Activated CD4-positive, alpha-beta T cell treated with anti-CD3 and anti-CD28 coated beads for 24 hours (primary cell): Measurements from ENCODE around the gene STK10.
"Not testable (repeated sequence)": the region's sequence is repeated elsewhere in the genome, so short reads cannot be mapped to it uniquely, and the experiment has no call there.

Source experiments
- DNase-seq, 2 donors: peaks; one replicate each; pipeline ENCODE4 v3.0.0-alpha.2; 2020; ENCODE audit warnings: low read depth in 2 of 2

The STK10 gene

DNA sequence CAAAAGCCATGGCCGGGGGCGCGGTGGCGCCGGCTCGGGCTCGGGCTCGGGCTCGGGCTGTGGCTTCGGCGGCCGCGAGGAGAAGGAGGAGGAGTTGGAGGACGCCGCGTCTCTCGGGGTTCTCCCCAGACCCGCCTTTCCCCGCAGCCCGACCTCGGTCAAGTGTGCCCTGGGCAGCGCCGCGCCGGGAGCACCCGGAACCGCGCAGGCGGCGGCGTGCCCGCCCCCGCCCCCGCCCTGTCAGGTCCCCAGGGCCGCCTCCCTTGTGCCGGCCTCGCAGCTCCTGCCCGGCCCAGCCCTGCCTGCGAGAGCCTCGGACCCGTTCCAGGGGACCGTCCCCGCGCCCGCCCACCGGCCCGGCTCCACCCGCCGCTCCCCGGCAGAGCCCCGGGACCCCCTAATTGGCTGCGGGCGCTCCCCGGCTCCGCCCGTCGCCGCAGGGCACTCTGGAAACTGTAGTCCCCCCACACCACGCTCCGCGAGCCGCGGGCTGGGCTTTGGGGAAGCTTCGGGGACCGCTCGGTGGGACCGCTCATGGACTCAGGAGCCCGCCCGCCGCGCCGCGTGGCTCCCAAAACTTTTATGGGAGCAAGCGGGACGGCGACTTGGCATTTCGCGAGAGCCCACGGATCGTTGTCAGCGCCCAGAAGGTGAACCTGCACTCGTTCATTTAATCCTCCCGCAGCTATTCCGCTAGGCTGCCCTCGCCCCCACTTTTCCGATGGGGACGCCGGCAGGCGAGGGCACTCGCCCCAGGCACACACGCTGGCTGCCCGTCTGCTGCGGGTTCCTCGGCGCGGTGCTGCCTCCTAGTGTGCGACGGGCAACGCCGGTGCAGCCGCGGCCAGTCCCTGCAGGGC, at the start of gene STK10:
STK10 (minus strand) TSS at position 192 of the 860 bp plus-strand sequence; CDS start at position 10, 182 bp downstream.
- DNase-seq: peak; percentile 80 to 82

DNA sequence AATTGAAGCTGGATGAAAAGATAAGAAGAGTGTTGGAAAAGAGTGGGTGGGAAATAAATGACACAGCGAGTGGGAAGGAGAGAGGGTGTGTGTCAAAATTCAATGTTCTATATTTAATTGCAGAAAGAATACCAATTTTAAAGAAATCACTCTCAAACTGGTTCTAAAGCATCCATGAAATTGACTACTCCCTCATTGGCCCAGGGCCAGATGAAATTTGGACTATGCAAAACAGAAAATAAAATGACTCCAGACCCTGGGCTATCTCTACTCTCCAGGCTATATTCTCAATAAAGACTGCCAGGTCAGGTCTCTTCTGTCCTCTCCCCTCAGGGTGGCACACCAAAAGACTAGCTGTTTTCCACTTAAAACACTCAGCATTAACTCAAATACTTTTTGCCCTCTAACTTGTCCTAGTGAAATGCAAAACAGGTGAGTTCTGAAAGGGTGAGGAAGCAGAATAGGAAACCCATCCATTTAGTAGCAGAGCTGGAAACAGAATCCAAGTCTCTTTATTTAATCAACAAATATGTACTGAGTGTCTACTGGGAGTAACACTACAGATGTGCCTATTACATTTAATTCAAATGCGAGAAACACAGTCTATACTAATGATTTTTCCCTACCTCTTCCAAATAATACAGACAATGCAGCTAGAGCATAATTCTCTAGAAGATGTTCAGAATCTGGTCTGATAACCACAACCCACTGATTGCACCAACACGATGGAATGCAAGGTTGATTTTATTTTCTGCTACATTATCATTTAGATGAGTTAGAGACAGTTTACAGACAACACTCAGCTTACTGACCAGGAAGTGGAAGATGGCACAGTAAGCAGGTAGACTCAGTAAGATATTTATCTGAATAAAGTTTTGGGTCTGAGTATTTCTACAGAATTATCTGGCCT, 48.1 kb upstream of the STK10 start:
- no peak for DNase-seq

DNA sequence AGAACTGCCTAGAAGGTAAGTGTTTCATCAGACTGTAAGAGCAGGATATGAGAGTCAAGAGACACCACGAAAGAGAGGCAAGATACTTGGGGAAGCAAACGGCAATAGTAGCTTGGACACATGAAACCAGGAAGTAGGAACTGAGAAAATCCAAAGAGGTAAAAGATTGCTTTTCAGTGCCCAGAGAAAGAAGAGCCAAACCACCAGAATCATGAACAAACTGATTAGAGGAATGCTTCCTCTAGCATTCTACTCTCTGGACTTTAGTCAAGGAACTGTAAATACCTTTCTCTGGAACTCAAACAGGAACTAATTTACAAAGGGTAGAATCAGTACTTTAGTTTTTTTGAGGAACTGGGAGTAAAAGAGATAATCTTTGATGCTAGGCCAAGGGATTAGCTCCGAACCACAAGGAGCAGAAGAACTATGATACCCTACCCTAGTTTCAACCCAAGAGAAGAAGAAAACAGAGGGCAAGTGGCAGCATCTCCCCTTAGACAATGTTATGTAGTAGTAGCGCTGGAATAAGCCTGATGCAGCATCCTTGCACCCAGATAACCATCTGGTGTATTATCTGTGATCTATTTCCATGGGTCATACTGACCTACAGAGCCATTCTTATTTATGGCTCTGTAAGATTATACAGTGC, 47.2 kb upstream of the STK10 start:
- DNase-seq: no peak

DNA sequence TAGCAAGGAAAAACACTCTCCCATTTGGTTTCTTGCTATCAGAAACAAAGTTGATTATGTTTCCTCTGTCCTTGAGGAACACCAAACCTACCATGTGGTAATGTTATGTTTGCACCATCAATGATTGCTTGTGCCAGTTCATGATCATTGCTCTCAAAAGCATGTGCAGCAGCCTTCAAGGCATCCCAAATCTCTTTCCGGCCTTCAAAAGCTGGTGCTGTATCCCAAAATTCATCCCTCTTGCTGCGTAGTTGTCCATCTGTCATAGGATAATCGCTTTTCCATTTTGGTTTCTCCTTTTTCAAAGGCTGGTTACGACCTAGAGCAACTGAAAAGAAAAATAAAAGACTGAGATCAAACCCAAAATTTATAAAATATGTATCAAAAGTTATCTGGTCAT, 46.0 kb upstream of the STK10 start:
- no peak for DNase-seq

DNA sequence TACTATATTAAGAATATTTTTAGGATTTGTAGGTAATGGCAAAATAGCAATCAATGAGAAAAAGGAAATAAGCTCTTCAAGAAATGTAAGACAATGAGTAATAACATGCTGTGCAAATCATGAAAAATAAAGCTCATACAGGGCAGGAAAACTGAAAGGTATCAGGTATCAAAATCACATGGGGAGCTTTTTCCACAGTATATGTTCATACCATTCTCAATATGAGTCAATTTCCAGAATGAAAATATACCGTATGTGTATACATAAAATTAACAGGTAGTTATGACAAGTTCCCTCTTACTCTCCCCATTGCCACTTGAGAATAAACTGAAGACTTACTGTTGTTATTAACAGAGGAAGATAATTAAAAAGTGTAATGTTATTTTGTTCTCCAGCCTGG, 41.9 kb upstream of the STK10 start:
- DNase-seq: no peak

DNA sequence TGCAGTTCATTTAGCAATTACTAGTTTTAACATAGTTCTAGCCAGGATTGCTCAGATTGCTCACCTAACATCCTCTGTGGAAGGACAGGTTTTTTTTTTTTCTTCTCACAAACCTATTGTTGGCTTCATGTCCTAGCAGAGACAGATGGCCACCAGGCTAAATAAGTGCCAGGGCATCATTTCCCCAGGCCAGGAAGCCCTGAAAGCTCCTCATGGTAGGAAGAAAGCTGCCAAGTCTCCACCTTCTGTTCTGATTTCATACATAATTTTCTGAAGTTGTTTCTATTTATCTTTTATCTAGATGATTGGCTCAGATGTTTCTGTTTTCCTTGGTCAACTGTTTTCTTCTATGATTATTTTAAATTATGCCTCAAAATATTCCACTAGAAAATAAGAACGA, 37.0 kb upstream of the STK10 start:
- no peak for DNase-seq

DNA sequence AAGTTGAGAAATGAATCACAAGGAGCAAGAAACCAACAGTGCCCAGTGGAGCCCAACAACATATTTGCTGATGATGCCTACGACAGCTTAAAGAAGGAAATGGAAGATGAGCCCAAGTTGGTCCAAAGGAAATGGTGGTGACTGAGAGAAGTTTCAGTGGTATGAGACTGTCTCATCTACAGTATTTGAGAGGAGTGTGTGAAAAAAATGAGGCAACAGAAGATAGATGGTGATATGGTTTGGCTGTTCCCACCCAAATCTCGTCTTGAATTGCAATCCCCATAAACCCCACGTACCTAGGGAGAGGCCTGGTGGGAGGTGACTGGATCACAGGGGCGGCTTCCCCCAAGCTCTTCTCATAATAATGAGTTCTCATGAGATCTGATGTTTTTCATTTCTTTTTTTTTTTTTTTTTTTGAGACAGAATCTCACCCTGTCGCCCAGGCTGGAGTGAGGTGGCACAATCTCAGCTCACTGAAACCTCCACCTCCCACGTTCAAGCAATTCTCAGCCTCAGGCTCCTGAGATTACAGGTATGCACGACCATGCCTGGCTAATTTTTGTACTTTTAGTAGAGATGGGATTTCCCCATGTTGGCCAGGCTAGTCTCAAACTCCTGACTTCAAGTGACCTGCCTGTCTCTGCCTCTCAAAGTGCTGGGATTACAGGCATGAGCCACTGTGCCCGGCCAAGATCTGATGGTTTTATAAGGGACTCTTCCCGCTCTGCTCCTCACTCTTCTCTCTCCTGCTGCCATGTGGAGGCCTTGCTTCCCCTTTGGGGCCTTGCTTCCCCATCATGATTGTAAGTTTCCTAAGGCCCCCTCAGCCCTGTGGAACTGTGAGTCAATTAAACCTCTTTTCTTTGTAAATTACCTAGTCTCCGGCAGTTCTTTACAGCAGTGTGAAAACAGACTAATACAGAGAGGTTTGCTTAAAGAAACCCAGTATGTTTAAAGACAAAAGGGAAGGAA, 36.2 kb upstream of the STK10 start:
- DNase-seq: peak; percentile 19 to 47

DNA sequence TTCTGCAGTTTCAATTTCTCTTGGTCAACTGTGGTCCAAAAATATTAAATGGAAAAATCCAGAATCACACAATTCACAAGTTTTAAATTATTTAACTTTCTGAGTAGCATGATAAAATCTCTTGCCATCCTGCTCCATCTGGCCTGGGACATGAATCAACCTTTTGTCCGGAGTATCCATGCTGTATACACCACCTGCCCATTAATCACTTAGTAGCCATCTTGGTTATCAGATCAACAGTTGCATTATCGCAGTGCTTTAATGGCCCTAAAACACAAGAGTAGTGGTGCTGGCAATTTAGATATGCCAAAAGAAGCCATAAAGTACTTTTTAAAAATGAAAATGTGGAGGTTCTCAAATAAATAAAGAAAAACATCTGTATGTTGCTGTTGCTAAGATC, 31.3 kb upstream of the STK10 start:
- no peak for DNase-seq

DNA sequence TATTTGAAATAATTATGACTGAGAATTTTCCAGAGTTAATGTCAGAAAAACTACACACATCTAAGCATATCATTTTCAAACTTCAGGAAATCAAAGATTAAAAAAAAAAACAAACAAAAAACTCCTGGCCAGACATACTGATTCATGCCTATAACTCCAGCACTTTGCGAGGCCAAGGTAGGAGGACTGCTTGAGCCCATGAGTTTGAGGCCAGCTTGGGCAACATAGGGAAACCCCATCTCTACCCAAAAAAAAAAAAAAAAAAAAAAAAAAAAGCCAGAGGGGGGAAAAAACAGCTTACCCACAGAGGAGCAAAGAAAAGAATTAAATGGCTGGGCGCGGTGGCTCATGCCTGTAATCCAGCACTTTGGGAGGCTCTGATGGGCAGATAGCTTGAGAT, 28.3 kb upstream of the STK10 start:
- no peak for DNase-seq

DNA sequence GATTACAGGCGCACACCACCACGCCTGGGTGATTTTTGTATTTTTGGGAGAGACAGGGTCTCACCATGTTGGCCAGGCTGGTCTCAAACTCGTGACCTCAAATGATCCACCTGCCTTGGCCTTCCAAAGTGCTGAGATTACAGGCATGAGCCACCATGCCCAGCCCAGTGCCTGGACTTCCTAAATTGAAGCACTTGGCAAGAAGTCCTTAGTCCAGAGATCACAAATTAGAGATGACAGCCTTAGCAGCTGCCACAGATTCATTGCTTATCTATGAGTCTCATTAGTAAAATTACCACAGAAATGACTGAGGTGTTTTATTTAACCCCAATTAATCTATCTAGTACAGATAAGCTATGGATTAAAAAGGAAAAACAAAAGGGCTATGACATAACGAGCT, 25.1 kb upstream of the STK10 start:
- DNase-seq: no peak

DNA sequence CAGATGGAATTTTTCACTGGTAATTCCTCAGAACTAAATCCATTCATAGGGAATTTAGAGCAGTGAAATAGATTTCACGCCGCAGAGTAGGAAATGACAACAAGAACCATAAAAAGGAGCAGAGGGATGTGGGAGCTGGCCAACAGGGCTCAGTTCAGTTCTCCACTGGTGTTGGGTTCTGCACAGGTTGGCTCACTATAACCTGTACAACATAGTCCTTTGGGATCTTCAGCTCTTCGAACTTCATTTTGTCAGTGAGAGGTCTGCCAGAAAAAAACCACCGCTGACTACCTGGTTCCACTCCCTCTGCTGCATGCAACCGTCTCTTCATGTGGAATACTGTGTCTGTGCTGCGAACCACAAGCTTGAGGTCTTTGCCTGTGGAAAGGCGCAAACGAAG, 23.7 kb upstream of the STK10 start:
- no peak for DNase-seq

DNA sequence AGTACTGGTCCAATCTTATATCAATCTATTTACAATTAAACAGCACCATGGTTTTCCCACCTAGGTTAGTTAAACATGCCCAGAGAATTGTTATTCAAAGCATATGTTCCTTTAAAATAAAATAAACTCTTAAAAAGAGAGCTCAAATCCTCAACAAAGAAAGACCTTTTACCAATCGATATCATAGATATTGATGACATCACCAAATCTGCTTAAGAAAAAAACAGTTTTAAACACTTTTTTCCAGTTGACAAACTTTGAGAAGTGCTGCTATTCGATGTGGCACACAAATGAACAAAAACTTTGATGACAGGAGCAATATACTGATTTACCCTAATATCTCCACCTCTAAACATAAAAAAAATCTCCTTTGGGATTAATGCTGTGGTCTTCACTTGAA, 21.7 kb upstream of the STK10 start:
- DNase-seq: no peak

DNA sequence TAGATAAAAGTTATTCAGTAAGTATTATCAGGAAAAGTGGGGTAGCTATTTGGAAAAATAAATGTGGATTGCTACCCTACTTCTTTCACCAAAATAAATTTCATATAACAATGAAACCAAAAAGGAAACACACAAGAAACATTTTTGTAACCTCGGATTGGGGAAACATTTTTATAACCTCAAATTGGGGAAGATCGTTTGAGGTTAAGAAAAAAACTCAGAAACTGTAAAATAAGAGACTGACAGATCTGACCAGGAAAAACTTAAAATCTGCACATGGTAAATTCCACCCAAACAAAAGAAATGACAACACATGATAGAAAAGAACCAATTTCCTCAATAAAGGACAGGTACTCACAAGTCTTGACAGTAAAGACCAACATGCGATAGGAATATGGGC, 19.5 kb upstream of the STK10 start:
- no peak for DNase-seq

DNA sequence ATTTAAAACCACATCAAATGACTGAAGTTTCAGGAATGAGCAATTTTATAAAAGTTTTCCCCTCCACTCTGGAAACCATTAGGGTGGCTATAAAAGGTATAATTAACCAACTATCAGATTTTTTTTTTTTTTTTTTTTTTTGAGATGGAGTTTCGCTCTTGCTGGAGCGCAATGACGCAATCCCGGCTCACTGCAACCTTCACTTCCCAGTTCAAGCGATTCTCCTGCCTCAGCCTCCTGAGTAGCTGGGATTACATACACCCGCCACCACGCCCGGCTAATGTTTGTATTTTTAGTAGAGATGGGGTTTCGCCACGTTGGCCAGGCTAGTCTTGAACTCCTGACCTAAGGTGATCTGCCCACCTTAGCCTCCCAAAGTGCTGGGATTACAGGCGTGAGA, 18.0 kb upstream of the STK10 start:
- DNase-seq: not testable (repeated sequence)

DNA sequence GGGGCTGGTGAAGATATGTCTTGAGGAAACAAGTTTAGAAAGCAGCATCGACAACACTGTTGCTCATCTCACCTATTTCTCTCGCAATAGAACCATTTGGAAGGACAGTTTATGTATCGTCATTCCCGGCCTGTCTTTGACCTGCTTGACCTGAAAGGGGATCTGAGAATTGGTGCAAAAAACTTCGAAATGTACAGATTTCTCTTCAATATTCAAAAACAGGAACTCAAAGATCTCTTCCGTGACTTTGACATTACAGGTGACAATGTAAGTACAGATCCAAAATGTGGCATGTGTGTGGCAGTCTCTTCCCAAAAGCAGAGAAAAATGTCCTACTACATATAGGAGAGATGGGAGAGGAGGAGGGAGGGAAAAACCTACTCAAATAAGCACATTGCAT, 12.5 kb upstream of the STK10 start:
- DNase-seq: no peak

DNA sequence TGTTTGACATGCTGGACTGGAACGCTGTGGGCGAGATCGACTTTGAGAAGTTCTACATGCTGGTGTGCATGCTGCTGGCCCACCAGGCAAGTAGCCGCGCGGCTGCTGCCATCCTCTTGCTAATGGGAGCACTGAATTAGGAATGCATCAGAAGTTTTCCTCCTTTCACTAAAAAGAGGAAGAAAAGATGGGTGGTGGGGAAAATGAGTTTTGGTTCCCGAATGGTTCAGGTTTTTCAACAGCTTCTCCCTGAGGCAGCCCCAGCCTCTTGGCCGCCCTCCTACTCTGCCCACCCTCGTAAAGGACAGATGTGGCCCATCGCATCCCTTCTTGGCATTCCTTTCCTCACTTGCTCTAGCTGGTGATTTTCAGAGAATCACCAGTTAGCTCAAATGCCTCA, 11.4 kb upstream of the STK10 start:
- no peak for DNase-seq

DNA sequence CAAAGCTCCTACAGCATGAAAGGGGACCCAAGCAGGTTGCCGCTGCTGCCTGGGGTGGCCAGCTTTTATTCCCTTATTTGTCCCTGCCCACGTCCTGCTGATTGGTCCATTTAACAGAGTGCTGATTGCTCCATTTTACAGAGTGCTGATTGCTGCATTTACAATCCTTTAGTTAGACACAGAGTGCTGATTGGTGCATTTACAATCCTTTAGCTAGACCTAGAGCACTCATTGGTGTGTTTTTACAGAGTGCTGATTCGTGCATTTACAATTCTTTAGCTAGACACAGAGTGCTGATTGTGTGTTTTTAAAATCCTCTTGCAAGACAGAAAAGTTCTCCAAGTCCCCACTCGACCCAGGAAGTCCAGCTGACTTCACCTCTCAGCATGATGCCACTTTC, 9.8 kb upstream of the STK10 start:
- DNase-seq: not testable (repeated sequence)

DNA sequence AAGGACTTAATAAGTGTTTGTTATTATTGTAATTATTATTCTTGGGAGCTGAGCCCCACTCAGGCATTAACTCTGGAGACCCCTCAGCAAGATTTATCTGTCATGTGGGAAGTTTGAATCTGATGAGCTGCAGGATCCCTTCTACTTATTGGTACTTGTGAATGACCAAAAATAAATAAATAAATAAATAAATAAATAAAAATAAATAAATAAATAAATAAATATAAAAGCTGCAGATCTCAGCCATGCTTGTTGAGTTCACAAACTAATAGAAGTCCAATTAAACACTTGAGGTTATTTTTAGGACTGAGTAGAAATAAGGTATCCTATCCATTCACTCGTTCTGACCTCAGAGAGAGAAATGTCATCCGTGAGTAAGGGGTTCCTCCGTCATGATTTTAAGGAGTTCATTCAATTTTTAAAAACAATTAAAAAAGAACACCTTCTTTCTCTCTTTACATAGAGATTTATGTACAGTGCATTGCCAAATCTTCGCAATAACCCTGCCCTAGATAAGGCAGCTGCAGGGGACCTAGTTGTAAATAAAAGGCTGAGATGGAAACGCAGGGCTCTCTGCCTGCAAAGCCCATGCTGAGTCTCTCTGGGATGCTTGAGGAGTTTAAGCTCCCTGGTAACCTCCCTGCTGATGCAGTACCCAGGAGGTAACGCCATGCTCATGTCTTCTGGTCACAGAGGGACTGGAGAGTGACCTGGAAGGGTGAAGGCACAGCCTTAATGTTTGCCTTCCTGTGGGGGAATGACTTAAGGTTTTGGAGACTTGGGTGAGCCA, 7.2 kb upstream of the STK10 start:
- DNase-seq: no peak

DNA sequence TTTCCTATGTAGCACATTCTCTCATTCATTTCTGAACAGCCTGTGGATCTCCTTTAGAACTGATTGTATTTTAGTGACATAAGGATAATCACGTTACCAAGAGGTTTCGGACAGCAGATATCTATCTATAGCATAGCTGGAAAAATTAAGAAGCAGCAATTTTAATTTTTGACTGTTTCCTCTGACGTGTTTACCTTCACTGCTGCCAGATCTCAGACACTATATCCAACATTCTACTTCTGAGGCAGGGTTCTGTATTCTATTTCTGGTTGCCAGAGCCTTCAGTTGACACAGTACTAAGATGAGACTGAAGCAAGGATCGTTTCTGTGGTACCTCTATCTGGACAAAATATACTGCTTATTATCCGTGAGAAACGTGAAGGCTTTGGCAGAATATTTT, 5.8 kb upstream of the STK10 start, which contains the start of gene EFCAB9:
EFCAB9 (plus strand) TSS at position 301 of the 400 bp plus-strand sequence; CDS start at position 302, 1 bp downstream.
- no peak for DNase-seq

DNA sequence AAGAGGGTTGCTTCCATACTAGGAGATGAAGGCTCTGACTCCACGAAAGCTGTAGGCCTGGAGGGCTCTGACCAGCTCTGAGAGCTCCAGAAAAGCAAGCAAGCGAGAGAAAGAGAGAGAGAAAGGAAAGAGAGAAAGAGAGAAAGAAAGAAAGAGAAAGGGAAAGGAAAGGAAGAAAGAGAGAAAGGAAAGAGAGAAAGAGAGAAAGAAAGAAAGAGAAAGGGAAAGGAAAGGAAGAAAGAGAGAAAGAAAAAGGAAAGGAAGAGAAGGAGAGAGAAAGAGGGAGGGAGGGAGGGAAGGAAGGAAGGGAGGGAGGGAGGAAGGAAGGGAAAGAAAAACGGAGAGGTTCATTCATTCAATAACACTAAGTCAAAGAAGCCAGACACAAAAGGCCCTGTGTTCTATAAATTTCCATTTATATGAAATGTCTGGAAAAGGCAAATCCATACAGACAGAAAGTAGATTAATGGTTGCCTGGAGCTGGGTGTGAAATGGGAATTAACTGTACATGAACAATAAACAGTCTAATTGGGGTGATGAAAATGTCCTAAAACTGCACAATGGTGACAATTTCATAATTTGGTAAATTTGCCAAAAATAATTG, 1.8 kb upstream of the STK10 start:
- DNase-seq: no peak
